HL-60 (cell line): ENCODE results near the gene PARD3.

ENCODE experiments used
- CTCF ChIP-seq: IDR thresholded peaks from one replicate; pipeline ENCODE4 v1.5.1; 2011; ENCODE audit warnings: low read length, control low read depth, inconsistent platforms; ENCODE audit not compliant: insufficient read depth
- POLR2AphosphoS5 ChIP-seq: IDR thresholded peaks from 2 replicates; pipeline ENCODE4 v1.6.1; 2012; ENCODE audit warnings: low read depth
- TF ChIP-seq, protein P1 (sequence below): IDR thresholded peaks from 2 replicates; pipeline ENCODE4 v1.6.1; 2012; ENCODE audit warnings: low read depth; ENCODE audit not compliant: insufficient replicate concordance

DNA sequence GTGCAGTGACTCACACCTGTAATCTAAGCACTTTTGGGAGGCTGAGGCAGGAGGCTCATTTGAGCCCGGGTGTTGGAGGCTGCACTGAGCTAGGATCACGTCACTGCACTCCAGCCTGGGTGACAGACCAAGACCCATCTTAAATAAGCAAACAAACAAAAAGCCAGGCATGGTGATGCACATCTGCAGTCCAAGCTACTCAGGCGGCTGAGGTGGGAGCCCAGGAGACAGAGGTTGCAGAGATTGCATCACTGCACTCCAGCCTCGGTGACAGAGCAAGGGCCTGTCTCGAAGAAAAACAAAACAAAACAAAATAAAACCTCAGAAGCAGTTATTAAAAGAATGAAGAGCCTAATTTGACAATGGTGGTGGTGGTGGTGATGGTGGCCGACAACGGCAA is 132.5 kb downstream of the PARD3 start:
- TF ChIP-seq CTCF (no peak), POLR2AphosphoS5 (no peak)
- TF ChIP-seq, protein P1, sequence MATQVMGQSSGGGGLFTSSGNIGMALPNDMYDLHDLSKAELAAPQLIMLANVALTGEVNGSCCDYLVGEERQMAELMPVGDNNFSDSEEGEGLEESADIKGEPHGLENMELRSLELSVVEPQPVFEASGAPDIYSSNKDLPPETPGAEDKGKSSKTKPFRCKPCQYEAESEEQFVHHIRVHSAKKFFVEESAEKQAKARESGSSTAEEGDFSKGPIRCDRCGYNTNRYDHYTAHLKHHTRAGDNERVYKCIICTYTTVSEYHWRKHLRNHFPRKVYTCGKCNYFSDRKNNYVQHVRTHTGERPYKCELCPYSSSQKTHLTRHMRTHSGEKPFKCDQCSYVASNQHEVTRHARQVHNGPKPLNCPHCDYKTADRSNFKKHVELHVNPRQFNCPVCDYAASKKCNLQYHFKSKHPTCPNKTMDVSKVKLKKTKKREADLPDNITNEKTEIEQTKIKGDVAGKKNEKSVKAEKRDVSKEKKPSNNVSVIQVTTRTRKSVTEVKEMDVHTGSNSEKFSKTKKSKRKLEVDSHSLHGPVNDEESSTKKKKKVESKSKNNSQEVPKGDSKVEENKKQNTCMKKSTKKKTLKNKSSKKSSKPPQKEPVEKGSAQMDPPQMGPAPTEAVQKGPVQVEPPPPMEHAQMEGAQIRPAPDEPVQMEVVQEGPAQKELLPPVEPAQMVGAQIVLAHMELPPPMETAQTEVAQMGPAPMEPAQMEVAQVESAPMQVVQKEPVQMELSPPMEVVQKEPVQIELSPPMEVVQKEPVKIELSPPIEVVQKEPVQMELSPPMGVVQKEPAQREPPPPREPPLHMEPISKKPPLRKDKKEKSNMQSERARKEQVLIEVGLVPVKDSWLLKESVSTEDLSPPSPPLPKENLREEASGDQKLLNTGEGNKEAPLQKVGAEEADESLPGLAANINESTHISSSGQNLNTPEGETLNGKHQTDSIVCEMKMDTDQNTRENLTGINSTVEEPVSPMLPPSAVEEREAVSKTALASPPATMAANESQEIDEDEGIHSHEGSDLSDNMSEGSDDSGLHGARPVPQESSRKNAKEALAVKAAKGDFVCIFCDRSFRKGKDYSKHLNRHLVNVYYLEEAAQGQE, result no peak
